Stimulated activated naive CD8-positive, alpha-beta T cell treated with anti-CD3 and anti-CD28 coated beads, Interleukin-15, Interleukin-2, amounts not matched to agents 100 ng/mL and 50 ng/mL, for 24 hours (primary cell): Measurements from ENCODE around the gene ARHGAP24.

Experiments
- H3K27ac Mint-ChIP-seq: one replicate; pipeline ENCODE4 v1.8.0; 2021; ENCODE audit warnings: mild to moderate bottlenecking, mixed read lengths
- H3K27me3 Mint-ChIP-seq: one replicate; pipeline ENCODE4 v1.8.0; 2021; ENCODE audit warnings: mixed read lengths
- H3K36me3 Mint-ChIP-seq: one replicate; pipeline ENCODE4 v1.8.0; 2021; ENCODE audit warnings: low read depth, mixed read lengths
- H3K4me1 Mint-ChIP-seq: one replicate; pipeline ENCODE4 v1.8.0; 2021; ENCODE audit warnings: low read depth, mixed read lengths
- H3K4me3 Mint-ChIP-seq: one replicate; pipeline ENCODE4 v1.8.0; 2021; ENCODE audit warnings: mild to moderate bottlenecking, mixed read lengths
- H3K9me3 Mint-ChIP-seq: one replicate; pipeline ENCODE4 v1.8.0; 2021; ENCODE audit warnings: mixed read lengths

Gene ARHGAP24

DNA sequence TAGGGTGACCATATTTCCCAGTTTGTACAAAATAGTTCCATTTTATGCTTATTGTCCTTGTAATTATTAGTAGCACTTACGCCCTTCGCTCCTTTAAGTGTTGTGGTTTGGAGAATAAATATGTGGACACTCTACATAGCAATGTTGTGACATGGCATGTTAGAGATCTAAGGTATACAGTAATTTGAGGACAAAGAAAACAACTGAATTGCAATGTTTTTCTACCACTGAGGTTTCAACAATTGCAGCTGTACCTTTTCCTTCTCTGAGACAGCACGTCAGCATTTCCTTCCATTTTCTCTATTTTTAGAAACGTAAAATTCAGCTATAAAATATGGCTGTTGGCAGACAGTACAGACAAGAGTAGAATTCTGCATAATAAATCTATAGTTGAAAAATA is 561.8 kb downstream of the ARHGAP24 start:
- Mint-ChIP-seq H3K4me3 (no peak overlapping the region), H3K27me3 (no peaks in the 10 kb centered on the region), H3K4me1 (no peaks in the 10 kb centered on the region), H3K27ac (no peak overlapping the region), H3K9me3 (no peaks in the 10 kb centered on the region), H3K36me3 (no peaks in the 10 kb centered on the region)

DNA sequence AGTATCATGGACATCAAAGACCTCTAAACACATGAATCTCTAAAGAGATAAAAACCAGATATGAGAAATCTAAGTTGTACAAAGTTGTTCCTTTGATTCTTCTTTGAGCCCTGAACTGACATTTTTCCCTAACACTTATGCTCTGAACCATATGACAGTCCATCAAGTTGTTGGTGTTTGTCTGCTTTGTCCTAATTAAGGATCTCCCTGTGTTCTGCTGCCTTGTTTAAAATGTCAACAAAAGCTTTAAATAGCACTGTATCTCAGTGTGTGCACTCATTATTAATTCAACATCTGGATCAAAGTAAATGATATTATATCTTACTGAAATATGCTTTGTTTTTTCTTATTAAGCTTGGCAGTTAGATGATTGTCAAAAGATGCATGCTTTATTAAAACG is 563.1 kb downstream of the ARHGAP24 start:
- Mint-ChIP-seq H3K9me3 (no peaks in the 10 kb centered on the region), H3K4me3 (no peak overlapping the region), H3K36me3 (no peaks in the 10 kb centered on the region), H3K27me3 (no peaks in the 10 kb centered on the region), H3K4me1 (no peaks in the 10 kb centered on the region), H3K27ac (no peak overlapping the region)

DNA sequence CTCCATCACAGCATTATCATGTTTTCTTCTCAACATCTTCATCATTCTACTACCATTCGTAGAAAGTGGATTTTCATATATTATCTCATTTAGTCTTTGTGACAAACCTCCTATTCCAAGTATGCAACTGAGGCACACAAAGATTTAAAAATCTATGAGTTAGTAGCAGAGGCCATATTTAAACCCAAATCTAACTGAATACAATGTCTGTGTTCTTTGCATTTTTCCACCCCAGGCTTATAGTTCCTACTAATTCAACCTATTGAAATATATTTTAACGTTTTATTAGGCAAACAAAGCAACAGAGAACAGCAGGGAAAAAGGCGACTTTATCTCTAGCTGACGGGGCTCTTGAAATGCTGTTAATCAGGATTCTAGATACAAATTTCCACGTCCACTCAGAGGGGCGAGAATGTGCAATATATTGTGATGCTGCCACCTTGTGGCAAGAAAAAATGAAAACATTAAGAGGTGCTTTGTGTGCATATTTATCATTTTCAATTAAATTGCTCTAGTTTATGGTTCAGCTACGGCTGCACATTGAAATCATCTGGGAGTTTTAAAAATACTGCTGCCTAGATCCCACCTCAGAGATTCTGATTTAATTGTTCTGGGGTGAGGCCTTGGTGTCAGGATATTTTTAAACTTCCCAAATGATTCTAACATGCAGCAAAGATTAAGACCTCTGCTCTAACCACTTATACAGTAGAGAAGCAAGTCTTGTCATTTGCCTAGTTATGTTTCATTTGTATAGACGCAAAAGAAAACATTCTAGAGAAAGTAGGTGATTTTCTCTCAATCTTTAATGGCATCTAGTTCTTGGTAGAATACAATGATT is 569.0 kb downstream of the ARHGAP24 start:
- H3K4me1 Mint-ChIP-seq, result no peaks in the 10 kb centered on the region
- H3K27me3 Mint-ChIP-seq, result no peaks in the 10 kb centered on the region
- H3K27ac Mint-ChIP-seq, result no peak overlapping the region
- H3K9me3 Mint-ChIP-seq, result no peaks in the 10 kb centered on the region
- H3K36me3 Mint-ChIP-seq, result no peaks in the 10 kb centered on the region
- H3K4me3 Mint-ChIP-seq, result no peak overlapping the region

DNA sequence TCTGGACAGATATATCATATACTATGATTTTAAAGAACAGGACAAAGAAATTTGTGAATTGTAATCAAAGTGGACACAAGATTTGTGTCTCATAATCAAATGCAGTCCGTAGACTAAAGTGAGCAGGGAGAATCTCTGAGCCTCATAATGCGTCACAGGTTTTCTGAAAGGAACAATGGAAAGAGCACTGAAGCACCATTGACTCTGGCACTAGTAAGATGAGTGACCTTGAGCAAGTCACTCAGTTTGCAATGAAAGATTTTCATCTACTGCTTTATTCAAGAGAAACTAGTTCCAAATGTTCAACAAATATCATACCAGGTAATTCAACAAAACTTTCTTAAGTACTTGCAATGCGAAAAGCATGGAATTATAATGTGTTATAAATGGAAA is 569.6 kb downstream of the ARHGAP24 start:
- H3K36me3 Mint-ChIP-seq, result no peaks in the 10 kb centered on the region
- H3K9me3 Mint-ChIP-seq, result no peaks in the 10 kb centered on the region

DNA sequence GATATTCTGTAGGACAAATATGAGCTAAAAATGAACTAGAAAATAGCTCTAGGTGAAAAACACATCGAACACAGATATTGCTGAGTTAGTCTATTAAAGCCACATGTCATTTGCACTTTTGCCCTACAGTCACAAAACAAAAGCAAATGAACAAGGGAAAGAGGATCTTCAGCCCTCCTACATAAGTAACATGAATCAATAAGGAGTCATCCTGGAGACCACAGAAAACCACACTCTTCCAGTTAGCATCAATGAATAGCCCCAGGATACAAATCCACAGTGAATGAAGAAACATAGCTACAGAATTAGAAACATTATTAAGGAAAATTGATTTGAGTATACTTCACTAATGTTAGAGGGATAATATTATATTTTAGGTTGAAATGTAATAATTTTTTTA is 573.5 kb downstream of the ARHGAP24 start:
- Mint-ChIP-seq H3K36me3 (no peaks in the 10 kb centered on the region), H3K27me3 (no peaks in the 10 kb centered on the region), H3K4me1 (no peaks in the 10 kb centered on the region), H3K9me3 (no peaks in the 10 kb centered on the region), H3K4me3 (no peak overlapping the region), H3K27ac (no peak overlapping the region)

More for the DNA sequence above, 569.6 kb downstream of the ARHGAP24 start:
- Mint-ChIP-seq H3K27ac (no peak overlapping the region), H3K4me1 (no peaks in the 10 kb centered on the region), H3K4me3 (no peak overlapping the region), H3K27me3 (no peaks in the 10 kb centered on the region)

DNA sequence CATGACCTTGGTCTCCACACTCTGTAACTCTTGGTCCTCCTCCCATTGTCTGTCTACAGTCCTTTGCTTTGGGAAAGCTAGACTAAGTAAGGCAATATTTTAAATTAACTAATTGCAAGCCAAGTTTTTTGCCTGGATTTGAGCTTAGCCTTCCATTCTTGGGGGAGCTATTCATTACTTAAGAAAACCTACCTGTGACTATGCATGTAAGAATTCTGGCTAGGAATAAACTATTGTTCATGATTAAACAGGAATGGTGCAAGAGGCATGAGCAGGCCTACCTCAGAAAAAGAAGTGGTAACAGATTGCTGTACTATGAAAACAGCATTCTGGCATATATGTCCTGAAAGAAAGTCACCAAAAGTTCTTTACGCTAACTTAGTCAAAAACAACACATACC is 575.5 kb downstream of the ARHGAP24 start:
- no peaks in the 10 kb centered on the region for H3K36me3 Mint-ChIP-seq

More for the DNA sequence above, 575.5 kb downstream of the ARHGAP24 start:
- H3K27me3 Mint-ChIP-seq, result peaks cover 6% of the 10 kb centered on the region
- H3K9me3 Mint-ChIP-seq, result no peaks in the 10 kb centered on the region
- no peak overlapping the region for H3K27ac Mint-ChIP-seq
- no peaks in the 10 kb centered on the region for H3K4me1 Mint-ChIP-seq
- no peak overlapping the region for H3K4me3 Mint-ChIP-seq
